Lower leg skin (tissue), 3 donors: Measurements from ENCODE around the gene PIGW.

Source experiments
- POLR2A ChIP-seq, 2 donors: fragments of 450-650 bp; IDR thresholded peaks; one replicate each; pipeline ENCODE4 v1.6.1; 2016 to 2017; ENCODE audit warnings: antibody characterized with exemption in 2 of 2, mild to moderate bottlenecking in 1 of 2, moderate library complexity in 1 of 2
- TF ChIP-seq, protein P1 (sequence below), 3 donors: fragments of 450-650 bp; IDR thresholded peaks; one replicate each; pipeline ENCODE4 v1.5.1; 2016; ENCODE audit warnings: antibody characterized with exemption in 3 of 3, mild to moderate bottlenecking in 3 of 3, moderate library complexity in 2 of 3

DNA sequence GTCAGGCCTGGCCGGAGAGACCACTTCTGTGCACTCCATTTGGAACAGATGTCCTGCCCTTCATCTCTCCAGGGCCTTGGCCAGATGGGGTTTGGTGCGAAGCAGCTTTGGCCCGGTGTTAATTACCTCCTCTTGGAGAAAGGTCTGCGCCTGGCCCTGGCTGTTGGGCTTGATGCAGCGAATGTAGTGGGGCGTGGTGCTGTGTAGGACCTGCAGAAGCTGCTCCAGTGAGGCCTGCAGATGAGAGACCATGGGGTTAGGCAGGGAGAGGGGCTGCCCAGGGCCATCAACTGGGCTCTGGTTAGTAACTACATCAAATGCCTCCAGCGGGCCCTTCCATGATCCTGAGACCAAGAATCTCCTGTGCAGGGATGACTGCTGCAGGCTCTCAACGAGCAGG is 29.6 kb upstream of the PIGW start:
- TF ChIP-seq, protein P1, sequence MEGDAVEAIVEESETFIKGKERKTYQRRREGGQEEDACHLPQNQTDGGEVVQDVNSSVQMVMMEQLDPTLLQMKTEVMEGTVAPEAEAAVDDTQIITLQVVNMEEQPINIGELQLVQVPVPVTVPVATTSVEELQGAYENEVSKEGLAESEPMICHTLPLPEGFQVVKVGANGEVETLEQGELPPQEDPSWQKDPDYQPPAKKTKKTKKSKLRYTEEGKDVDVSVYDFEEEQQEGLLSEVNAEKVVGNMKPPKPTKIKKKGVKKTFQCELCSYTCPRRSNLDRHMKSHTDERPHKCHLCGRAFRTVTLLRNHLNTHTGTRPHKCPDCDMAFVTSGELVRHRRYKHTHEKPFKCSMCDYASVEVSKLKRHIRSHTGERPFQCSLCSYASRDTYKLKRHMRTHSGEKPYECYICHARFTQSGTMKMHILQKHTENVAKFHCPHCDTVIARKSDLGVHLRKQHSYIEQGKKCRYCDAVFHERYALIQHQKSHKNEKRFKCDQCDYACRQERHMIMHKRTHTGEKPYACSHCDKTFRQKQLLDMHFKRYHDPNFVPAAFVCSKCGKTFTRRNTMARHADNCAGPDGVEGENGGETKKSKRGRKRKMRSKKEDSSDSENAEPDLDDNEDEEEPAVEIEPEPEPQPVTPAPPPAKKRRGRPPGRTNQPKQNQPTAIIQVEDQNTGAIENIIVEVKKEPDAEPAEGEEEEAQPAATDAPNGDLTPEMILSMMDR (IDR thresholded peaks at IDR 0.05) = no peak
- no peak for TF ChIP-seq POLR2A (IDR thresholded peaks at IDR 0.05)
